Mesenchymal stem cell (in vitro differentiated cells and primary cell): ENCODE results near the gene SGK2.

Experiments used
- DNase-seq: peaks from one replicate; pipeline ENCODE4 v3.0.0-alpha.2; 2013
- H2AFZ ChIP-seq: one replicate; pipeline ENCODE4 v1.6.1; 2013; ENCODE audit warnings: low read depth, mild to moderate bottlenecking, control low read depth, inconsistent platforms, low read length, moderate library complexity
- H2AK5ac ChIP-seq: 2 replicates; pipeline ENCODE4 v1.6.1; 2013; ENCODE audit warnings: low read length, moderate library complexity, mild to moderate bottlenecking, inconsistent platforms; ENCODE audit not compliant: severe bottlenecking
- H2BK120ac ChIP-seq: one replicate; pipeline ENCODE4 v1.6.1; 2013; ENCODE audit warnings: low read depth, mild to moderate bottlenecking, inconsistent platforms, low read length, moderate library complexity
- H2BK12ac ChIP-seq, 2 experiments: one replicate each; pipeline ENCODE4 v1.6.1; 2013; ENCODE audit warnings: inconsistent platforms in 2 of 2, low read length in 2 of 2, mild to moderate bottlenecking in 2 of 2, moderate library complexity in 2 of 2, control low read depth in 1 of 2
- H2BK15ac ChIP-seq: one replicate; pipeline ENCODE4 v1.6.1; 2013; ENCODE audit warnings: mild to moderate bottlenecking, low read depth, inconsistent platforms; ENCODE audit not compliant: poor library complexity, severe bottlenecking
- H2BK5ac ChIP-seq: 2 replicates; pipeline ENCODE4 v1.6.1; 2013; ENCODE audit warnings: low read depth, mild to moderate bottlenecking, low read length, control low read depth, inconsistent platforms; ENCODE audit not compliant: poor library complexity, severe bottlenecking
- H3K14ac ChIP-seq, 2 experiments: one replicate each; pipeline ENCODE4 v1.6.1; 2013; ENCODE audit warnings: inconsistent platforms in 2 of 2, low read length in 2 of 2, control low read depth in 1 of 2, mild to moderate bottlenecking in 1 of 2, moderate library complexity in 1 of 2
- H3K18ac ChIP-seq, 2 experiments: one replicate each; pipeline ENCODE4 v1.6.1; 2013; ENCODE audit warnings: inconsistent platforms in 2 of 2, low read length in 2 of 2, control low read depth in 1 of 2, low read depth in 1 of 2, mild to moderate bottlenecking in 1 of 2
- H3K23ac ChIP-seq, 2 experiments: one replicate each; pipeline ENCODE4 v1.6.1; 2013; ENCODE audit warnings: inconsistent platforms in 2 of 2, low read length in 2 of 2, mild to moderate bottlenecking in 2 of 2, moderate library complexity in 2 of 2, control low read depth in 1 of 2
- H3K27ac ChIP-seq: 2 replicates; pipeline ENCODE4 v1.5.1; 2013; ENCODE audit warnings: mild to moderate bottlenecking, moderate library complexity, low read length, control low read depth, inconsistent platforms; ENCODE audit not compliant: poor library complexity, severe bottlenecking
- H3K27me3 ChIP-seq, 2 experiments: 2 replicates each; pipeline versions ENCODE4 v1.6.1 to v1.7.0; 2013; ENCODE audit warnings: low read length in 2 of 2, mild to moderate bottlenecking in 2 of 2, moderate library complexity in 2 of 2, control low read depth in 1 of 2, inconsistent platforms in 1 of 2; ENCODE audit not compliant: control insufficient read depth in 1 of 2, insufficient read depth in 1 of 2
- H3K36me3 ChIP-seq, 2 experiments: 2 replicates each; pipeline versions ENCODE4 v1.6.1 to v1.7.0; 2013; ENCODE audit warnings: low read length in 2 of 2, control low read depth in 1 of 2, inconsistent platforms in 1 of 2, low read depth in 1 of 2, mild to moderate bottlenecking in 1 of 2; ENCODE audit not compliant: insufficient read depth in 2 of 2, control insufficient read depth in 1 of 2
- H3K4ac ChIP-seq, 2 experiments: one replicate each; pipeline ENCODE4 v1.6.1; 2013; ENCODE audit warnings: inconsistent platforms in 2 of 2, low read length in 2 of 2, mild to moderate bottlenecking in 2 of 2, moderate library complexity in 2 of 2, control low read depth in 1 of 2, low read depth in 1 of 2
- H3K4me1 ChIP-seq: 2 replicates; pipeline ENCODE4 v1.6.1; 2013; ENCODE audit warnings: low read depth, low read length, control low read depth; ENCODE audit not compliant: control insufficient read depth, insufficient read depth
- H3K4me2 ChIP-seq: 2 replicates; pipeline ENCODE4 v1.6.1; 2013; ENCODE audit warnings: low read length, mild to moderate bottlenecking, inconsistent platforms; ENCODE audit not compliant: poor library complexity, severe bottlenecking
- H3K4me3 ChIP-seq, 2 experiments: 2 replicates each; pipeline versions ENCODE4 v1.5.1 to v1.7.0; 2013; ENCODE audit warnings: low read length in 2 of 2, mild to moderate bottlenecking in 2 of 2, control low read depth in 1 of 2, low read depth in 1 of 2; ENCODE audit not compliant: insufficient read depth in 1 of 2
- H3K79me1 ChIP-seq: replicated peaks from 2 replicates; pipeline ENCODE4 v1.6.1; 2013; ENCODE audit warnings: mild to moderate bottlenecking, control low read depth, low read length, inconsistent platforms; ENCODE audit not compliant: poor library complexity, severe bottlenecking
- H3K9ac ChIP-seq: 2 replicates; pipeline ENCODE4 v1.7.0; 2013; ENCODE audit warnings: mild to moderate bottlenecking, low read length, moderate library complexity
- H3K9me3 ChIP-seq: 2 replicates; pipeline ENCODE4 v1.7.0; 2013; ENCODE audit warnings: mild to moderate bottlenecking, low read length; ENCODE audit not compliant: control insufficient read depth
- H4K8ac ChIP-seq: one replicate; pipeline ENCODE4 v1.6.1; 2013; ENCODE audit warnings: inconsistent platforms, mild to moderate bottlenecking, low read length, moderate library complexity
- H4K91ac ChIP-seq: one replicate; pipeline ENCODE4 v1.6.1; 2013; ENCODE audit warnings: mild to moderate bottlenecking, low read length, inconsistent platforms
- whole genome bisulfite sequencing: methylation state at CpG from one replicate; pipeline ENCODE4 v1.1.7; 2013; ENCODE audit warnings: mixed read lengths; 5-methylcytosine and 5-hydroxymethylcytosine counted together

Gene SGK2

GRCh38 chr20:43564455-43564854 is 5.6 kb downstream of the SGK2 start:
- Histone ChIP-seq H3K27me3 (peaks cover 0 to 4% of the 10 kb centered on the region in 2 experiments), H3K4ac (no peak overlapping the region), H3K4me2 (no peak overlapping the region), H3K27ac (no peak overlapping the region), H3K4me3 (no peak overlapping the region), H2BK12ac (no peak overlapping the region), H4K91ac (no peak overlapping the region), H3K36me3 (peaks cover 0 to 35% of the 10 kb centered on the region in 2 experiments), H3K9ac (no peak overlapping the region), H3K23ac (no peak overlapping the region), H3K9me3 (no peaks in the 10 kb centered on the region), H3K4me1 (peaks cover 9% of the 10 kb centered on the region), H3K79me1 (peaks cover 14% of the 10 kb centered on the region), H2BK5ac (no peak overlapping the region), H2AK5ac (no peak overlapping the region), H2BK15ac (no peak overlapping the region), H3K18ac (no peak overlapping the region), H2BK120ac (no peak overlapping the region), H4K8ac (no peak overlapping the region), H3K14ac (no peak overlapping the region), H2AFZ (no peak overlapping the region)
- 98% methylated on average over 8 of the region's 8 CpGs for WGBS
- DNase-seq = no peak

- Histone ChIP-seq H2AFZ (no peak overlapping the region), H3K18ac (no peak overlapping the region), H3K79me1 (peaks cover 8% of the 10 kb centered on the region), H3K36me3 (peaks cover 0 to 42% of the 10 kb centered on the region in 2 experiments), H3K27ac (no peak overlapping the region), H4K91ac (no peak overlapping the region), H3K4me2 (no peak overlapping the region), H3K4ac (no peak overlapping the region), H3K4me1 (peaks cover 2% of the 10 kb centered on the region), H4K8ac (no peak overlapping the region), H3K9ac (no peak overlapping the region), H2BK12ac (no peak overlapping the region), H2BK120ac (no peak overlapping the region), H3K9me3 (no peaks in the 10 kb centered on the region), H3K4me3 (no peak overlapping the region), H3K23ac (no peak overlapping the region), H2BK5ac (no peak overlapping the region), H3K27me3 (peaks cover 0 to 4% of the 10 kb centered on the region in 2 experiments), H2AK5ac (no peak overlapping the region), H2BK15ac (no peak overlapping the region), H3K14ac (no peak overlapping the region)
- DNase-seq = no peak
- 74% methylated on average over 18 of the region's 18 CpGs for WGBS
Measured at GRCh38 chr20:43564993-43565757, 6.3 kb downstream of the SGK2 start.

- Histone ChIP-seq H3K4ac (no peak overlapping the region), H3K9ac (no peak overlapping the region), H3K9me3 (no peaks in the 10 kb centered on the region), H2BK120ac (no peak overlapping the region), H3K27ac (no peak overlapping the region), H3K18ac (no peak overlapping the region), H3K27me3 (peaks cover 0 to 7% of the 10 kb centered on the region in 2 experiments), H2AFZ (no peak overlapping the region), H2AK5ac (no peak overlapping the region), H2BK12ac (no peak overlapping the region), H4K91ac (no peak overlapping the region), H3K4me1 (peaks cover 1% of the 10 kb centered on the region), H3K36me3 (peaks cover 0 to 48% of the 10 kb centered on the region in 2 experiments), H2BK15ac (no peak overlapping the region), H3K23ac (no peak overlapping the region), H3K4me3 (no peak overlapping the region), H3K14ac (no peak overlapping the region), H3K4me2 (no peak overlapping the region), H3K79me1 (peaks cover 8% of the 10 kb centered on the region), H4K8ac (no peak overlapping the region), H2BK5ac (no peak overlapping the region)
- 92% methylated on average over 4 of the region's 4 CpGs for WGBS
- DNase-seq = no peak
Measured at GRCh38 chr20:43565758-43566104, 6.9 kb downstream of the SGK2 start.

- H3K4me3 ChIP-seq = no peak overlapping the region
- H3K23ac ChIP-seq = no peak overlapping the region
- H2BK120ac ChIP-seq = no peak overlapping the region
- peaks cover 0 to 7% of the 10 kb centered on the region in 2 experiments for H3K27me3 ChIP-seq
- no peak overlapping the region for H3K4ac ChIP-seq
- no peak overlapping the region for H3K9ac ChIP-seq
- no peak overlapping the region for H3K27ac ChIP-seq
- peaks cover 0 to 60% of the 10 kb centered on the region in 2 experiments for H3K36me3 ChIP-seq
- no peak overlapping the region for H3K18ac ChIP-seq
- H3K9me3 ChIP-seq = no peaks in the 10 kb centered on the region
- no peak overlapping the region for H3K14ac ChIP-seq
- no peak overlapping the region for H3K4me2 ChIP-seq
- H2AFZ ChIP-seq = no peak overlapping the region
- no peak overlapping the region for H4K91ac ChIP-seq
- 83% methylated on average over 9 of the region's 9 CpGs for WGBS
- DNase-seq = no peak
- H3K79me1 ChIP-seq = peaks cover 5% of the 10 kb centered on the region
- no peak overlapping the region for H2AK5ac ChIP-seq
- H2BK5ac ChIP-seq = no peak overlapping the region
- H3K4me1 ChIP-seq = no peaks in the 10 kb centered on the region
- H2BK15ac ChIP-seq = no peak overlapping the region
- no peak overlapping the region for H4K8ac ChIP-seq
- H2BK12ac ChIP-seq = no peak overlapping the region
Measured at GRCh38 chr20:43567477-43567876, 8.7 kb downstream of the SGK2 start.
